H1 (cell line): ENCODE data around the gene MYG1. TPM values are rescaled to one million over a fixed set of nuclear protein-coding genes. Genes with fewer than 3 reads are reported as not detected.

Experiments
- ASH2L ChIP-seq: fragments of 200-600, 300-600 bp; sonication (generic); IDR thresholded peaks from one replicate; pipeline ENCODE4 v1.7.1; 2017; ENCODE audit warnings: low read length
- ATF3 ChIP-seq: IDR thresholded peaks from 2 replicates; pipeline ENCODE4 v1.6.1; 2011; ENCODE audit warnings: low read depth, mild to moderate bottlenecking, low read length; ENCODE audit not compliant: insufficient read depth
- CREB1 ChIP-seq: IDR thresholded peaks from 2 replicates; pipeline ENCODE4 v1.6.1; 2012; ENCODE audit warnings: inconsistent platforms
- CTCF ChIP-seq, 3 experiments: IDR thresholded peaks; 1 replicate in 2 of 3; 2 replicates in 1 of 3; pipeline versions ENCODE4 v1.5.1 to v1.6.1; 2011; ENCODE audit warnings: low read length in 3 of 3, mild to moderate bottlenecking in 3 of 3, inconsistent platforms in 2 of 3, low read depth in 1 of 3, moderate library complexity in 1 of 3; ENCODE audit not compliant: insufficient read depth in 1 of 3; ENCODE audit errors: control extremely low read depth in 1 of 3
- E2F6 ChIP-seq: IDR thresholded peaks from 2 replicates; pipeline ENCODE4 v1.6.1; 2012; ENCODE audit warnings: inconsistent platforms
- EZH2 ChIP-seq: fragments of 200-600 bp; sonication (generic); IDR thresholded peaks from 2 replicates; pipeline ENCODE4 v1.7.1; 2012; ENCODE audit warnings: low read depth, mild to moderate bottlenecking, moderate library complexity, low read length, inconsistent platforms; ENCODE audit not compliant: severe bottlenecking
- FOSL1 ChIP-seq: IDR thresholded peaks from 2 replicates; pipeline ENCODE4 v1.6.1; 2011; ENCODE audit warnings: mild to moderate bottlenecking, low read depth, low read length, moderate library complexity; ENCODE audit not compliant: insufficient read depth
- GABPA ChIP-seq: IDR thresholded peaks from 2 replicates; pipeline ENCODE4 v1.6.1; 2011; ENCODE audit warnings: mild to moderate bottlenecking, low read length, moderate library complexity, borderline replicate concordance; ENCODE audit not compliant: insufficient read depth
- JUN ChIP-seq: IDR thresholded peaks from 2 replicates; pipeline ENCODE4 v1.6.1; 2011; ENCODE audit warnings: low read depth, mild to moderate bottlenecking, improper control_type of control experiment, low read length
- JUND ChIP-seq: IDR thresholded peaks from 2 replicates; pipeline ENCODE4 v1.6.1; 2011; ENCODE audit warnings: mild to moderate bottlenecking, improper control_type of control experiment, low read length
- KDM1A ChIP-seq: fragments of 200-600, 300-600 bp; sonication (generic); IDR thresholded peaks from 2 replicates; pipeline ENCODE4 v1.7.1; 2016; ENCODE audit warnings: mild to moderate bottlenecking, low read length, borderline replicate concordance
- KDM4A ChIP-seq: IDR thresholded peaks from one replicate; pipeline ENCODE4 v1.7.1; 2012; ENCODE audit warnings: low read depth, mild to moderate bottlenecking, moderate library complexity, low read length, inconsistent platforms; ENCODE audit not compliant: severe bottlenecking
- KDM5A ChIP-seq: fragments of 200-600 bp; IDR thresholded peaks from 2 replicates; pipeline ENCODE4 v1.7.1; 2012; ENCODE audit warnings: mild to moderate bottlenecking, low read length, inconsistent platforms, mixed read lengths
- POLR2A ChIP-seq, 2 experiments: IDR thresholded peaks; 1 replicate in 1 of 2; 2 replicates in 1 of 2; pipeline ENCODE4 v1.6.1; 2011; ENCODE audit warnings: low read depth in 2 of 2, low read length in 2 of 2, mild to moderate bottlenecking in 2 of 2; ENCODE audit errors: control extremely low read depth in 1 of 2
- POU5F1 ChIP-seq: IDR thresholded peaks from 2 replicates; pipeline ENCODE4 v1.6.1; 2011; ENCODE audit warnings: low read depth, mild to moderate bottlenecking, low read length, moderate library complexity
- SIN3A ChIP-seq, 2 experiments: IDR thresholded peaks in 1 of 2; conservative IDR thresholded peaks in 1 of 2; 2 replicates each; pipeline ENCODE4 v1.6.1; 2011 to 2012; ENCODE audit warnings: low read length in 2 of 2, improper control_type of control experiment in 1 of 2, low read depth in 1 of 2, mild to moderate bottlenecking in 1 of 2
- TAF1 ChIP-seq: IDR thresholded peaks from 2 replicates; pipeline ENCODE4 v1.6.1; 2011; ENCODE audit warnings: mild to moderate bottlenecking, low read depth, low read length
- TBP ChIP-seq: IDR thresholded peaks from 2 replicates; pipeline ENCODE4 v1.6.1; 2011; ENCODE audit warnings: low read depth, low read length, improper control_type of control experiment
- TEAD4 ChIP-seq: IDR thresholded peaks from 2 replicates; pipeline ENCODE4 v1.6.1; 2012; ENCODE audit warnings: low read depth, low read length, inconsistent platforms, mixed read lengths
- YY1 ChIP-seq: IDR thresholded peaks from 2 replicates; pipeline ENCODE4 v1.6.1; 2011; ENCODE audit warnings: low read depth, mild to moderate bottlenecking, low read length
- polyA plus RNA-seq, 7 experiments: library from polyadenylated mRNA; depleted of rRNA in 3 of 7; stranded (reverse) in 5 of 7; unstranded in 2 of 7; fragments of >200 nt in 5 of 7; fragments of 200-250 nt in 2 of 7; gene quantifications; 1 replicate in 5 of 7; 2 replicates in 1 of 7; 4 replicates in 1 of 7; pipeline versions ENCODE4 v1.2.1 to v1.2.3, GENCODE V29; 2011 to 2013; ENCODE audit warnings: missing spikeins in 2 of 7, mixed read lengths in 2 of 7
- total RNA-seq: library from RNA; stranded (reverse); fragmentation: NEBNext Ultra II Directional; extraction: Animal tissue kit (Norgen Biotek cat#: 25700); gene quantifications from 2 replicates; pipeline ENCODE4 v1.2.1, GENCODE V29; 2021

The MYG1 gene
- total and polyA plus RNA-seq, 2 of the 8 experiments (the other 6 are each of a cell fraction or from before 2014, with no cell fraction given) = 83.3 to 104 TPM

GRCh38 chr12:53251477-53252348, 47.8 kb upstream of the MYG1 start (continued):
- no peak for TF ChIP-seq E2F6
- peak; percentile 95 for TF ChIP-seq YY1
- no peak for TF ChIP-seq JUN
- TF ChIP-seq POU5F1 = no peak
- TF ChIP-seq GABPA = no peak
- peak; percentile 66 for TF ChIP-seq ASH2L
- TF ChIP-seq ATF3 = peak; percentile 66; the same call in 1 of the 2 replicates
- TF ChIP-seq FOSL1 = no peak
- TF ChIP-seq CTCF (IDR thresholded peaks at IDR 0.05; ENCODE audit: control extremely low read depth in 1 of 3, insufficient read depth in 1 of 3, low read depth in 1 of 3, low read length in 3 of 3) = peak; percentile 56 to 69 (median 65)
- peak; percentile 59 for TF ChIP-seq KDM4A
- TF ChIP-seq JUND = no peak
- peak in 1 of 2 experiments; percentile 54; a peak in 1 of 3 replicates for TF ChIP-seq POLR2A (IDR thresholded peaks at IDR 0.05; ENCODE audit: control extremely low read depth in 1 of 2, low read depth in 2 of 2, low read length in 2 of 2)
- peak; percentile 84 for TF ChIP-seq CREB1
- peak; percentile 93 to 95; a peak in 3 of 4 replicates for TF ChIP-seq SIN3A (conservative IDR thresholded peaks at IDR 0.05 in 1 of 2, IDR thresholded peaks at IDR 0.05 in 1 of 2; ENCODE audit: low read depth in 1 of 2, low read length in 2 of 2)
- TF ChIP-seq TAF1 = peak; percentile 52; the same call in 1 of the 2 replicates
- TF ChIP-seq TEAD4 = peak; percentile 9; the same call in 1 of the 2 replicates
- peak; percentile 80 for TF ChIP-seq KDM5A
- TF ChIP-seq TBP = no peak; the same call in none of the 2 replicates
- no peak for TF ChIP-seq EZH2
- TF ChIP-seq KDM1A = no peak
